Endodermal cell (in vitro differentiated cells): ENCODE measurements around the gene PDE4D. TPM values are rescaled to one million over a fixed set of nuclear protein-coding genes. Genes with fewer than 3 reads are reported as not detected.

Source experiments
- DNase-seq: peaks from one replicate; pipeline ENCODE4 v3.0.0-alpha.2; 2017
- H3K27ac ChIP-seq: 2 replicates; pipeline ENCODE4 v1.5.1; 2013; ENCODE audit warnings: mild to moderate bottlenecking, low read depth, low read length, moderate library complexity
- H3K27me3 ChIP-seq: 2 replicates; pipeline ENCODE4 v1.6.1; 2013; ENCODE audit warnings: mild to moderate bottlenecking, low read length, moderate library complexity; ENCODE audit not compliant: insufficient read depth, control insufficient read depth, poor library complexity, severe bottlenecking
- H3K36me3 ChIP-seq: 2 replicates; pipeline ENCODE4 v1.7.0; 2013; ENCODE audit warnings: mild to moderate bottlenecking, low read length, moderate library complexity; ENCODE audit not compliant: control insufficient read depth, insufficient read depth
- H3K4me1 ChIP-seq: one replicate; pipeline ENCODE4 v1.7.0; 2013; ENCODE audit warnings: low read length; ENCODE audit not compliant: control insufficient read depth, insufficient read depth
- H3K4me3 ChIP-seq: 2 replicates; pipeline ENCODE4 v1.5.1; 2013; ENCODE audit warnings: mild to moderate bottlenecking, low read length, moderate library complexity
- H3K9ac ChIP-seq: 2 replicates; pipeline ENCODE4 v1.6.1; 2013; ENCODE audit warnings: mild to moderate bottlenecking, low read length, moderate library complexity; ENCODE audit not compliant: poor library complexity, severe bottlenecking; ENCODE audit errors: extremely low read depth
- H3K9me3 ChIP-seq: 2 replicates; pipeline ENCODE4 v1.6.1; 2013; ENCODE audit warnings: mild to moderate bottlenecking, low read length, moderate library complexity; ENCODE audit not compliant: control insufficient read depth
- H3K27ac Mint-ChIP-seq: 2 replicates; pipeline ENCODE4 v1.8.0; 2020; ENCODE audit warnings: mixed read lengths
- H3K27me3 Mint-ChIP-seq: 2 replicates; pipeline ENCODE4 v1.8.0; 2021; ENCODE audit warnings: mild to moderate bottlenecking, mixed read lengths; ENCODE audit not compliant: insufficient read depth
- H3K36me3 Mint-ChIP-seq: 2 replicates; pipeline ENCODE4 v1.8.0; 2020; ENCODE audit warnings: low read depth, mixed read lengths
- H3K4me1 Mint-ChIP-seq: 2 replicates; pipeline ENCODE4 v1.8.0; 2020; ENCODE audit warnings: mixed read lengths
- H3K4me3 Mint-ChIP-seq: 2 replicates; pipeline ENCODE4 v1.8.0; 2020; ENCODE audit warnings: mild to moderate bottlenecking, moderate library complexity, mixed read lengths
- H3K9me3 Mint-ChIP-seq: 2 replicates; pipeline ENCODE4 v1.8.0; 2020; ENCODE audit warnings: mild to moderate bottlenecking, mixed read lengths
- WGBS, 2 experiments: methylation state at CpG; one replicate each; pipeline versions ENCODE4 v1.1.5 to v1.1.7; 2013; ENCODE audit warnings: missing lambda C conversion rate in 2 of 2, mixed read lengths in 1 of 2; ENCODE audit not compliant: insufficient coverage in 1 of 2, insufficient read length in 1 of 2; 5-methylcytosine and 5-hydroxymethylcytosine counted together
- total RNA-seq, 2 donors: library from RNA; stranded (reverse); fragmentation: NEBNext Ultra II Directional in 1 of 2; extraction: Animal tissue kit (Norgen Biotek cat#: 25700) in 1 of 2; gene quantifications; 2 replicates in 1 of 2; 3 replicates in 1 of 2; pipeline ENCODE4 v1.2.1, GENCODE V29; 2021
- TF ChIP-seq, protein P1 (sequence below): fragments of 200-600 bp; sonication (generic); conservative IDR thresholded peaks from 2 replicates; pipeline ENCODE4 v1.5.0; 2021; ENCODE audit warnings: antibody characterized with exemption, mild to moderate bottlenecking

The PDE4D gene
- total RNA-seq, 2 donors from 2014 or later: 9.2 to 11.4 TPM

- Mint-ChIP-seq H3K27ac (peak overlapping the region; percentile 25), H3K36me3 (no peaks in the 10 kb centered on the region), H3K4me3 (no peak overlapping the region), H3K9me3 (no peaks in the 10 kb centered on the region), H3K27me3 (no peaks in the 10 kb centered on the region), H3K4me1 (peaks cover 7% of the 10 kb centered on the region)
- no peak for DNase-seq
- 85% methylated on average over 5 of the region's 5 CpGs; no CpG with 5 or more reads in 1 of the 2 experiments for WGBS, 2 experiments
- Histone ChIP-seq H3K9me3 (no peaks in the 10 kb centered on the region), H3K4me3 (no peak overlapping the region), H3K9ac (no peak overlapping the region), H3K36me3 (no peaks in the 10 kb centered on the region), H3K4me1 (peaks cover 7% of the 10 kb centered on the region), H3K27ac (no peak overlapping the region), H3K27me3 (no peaks in the 10 kb centered on the region)
- TF ChIP-seq, protein P1, sequence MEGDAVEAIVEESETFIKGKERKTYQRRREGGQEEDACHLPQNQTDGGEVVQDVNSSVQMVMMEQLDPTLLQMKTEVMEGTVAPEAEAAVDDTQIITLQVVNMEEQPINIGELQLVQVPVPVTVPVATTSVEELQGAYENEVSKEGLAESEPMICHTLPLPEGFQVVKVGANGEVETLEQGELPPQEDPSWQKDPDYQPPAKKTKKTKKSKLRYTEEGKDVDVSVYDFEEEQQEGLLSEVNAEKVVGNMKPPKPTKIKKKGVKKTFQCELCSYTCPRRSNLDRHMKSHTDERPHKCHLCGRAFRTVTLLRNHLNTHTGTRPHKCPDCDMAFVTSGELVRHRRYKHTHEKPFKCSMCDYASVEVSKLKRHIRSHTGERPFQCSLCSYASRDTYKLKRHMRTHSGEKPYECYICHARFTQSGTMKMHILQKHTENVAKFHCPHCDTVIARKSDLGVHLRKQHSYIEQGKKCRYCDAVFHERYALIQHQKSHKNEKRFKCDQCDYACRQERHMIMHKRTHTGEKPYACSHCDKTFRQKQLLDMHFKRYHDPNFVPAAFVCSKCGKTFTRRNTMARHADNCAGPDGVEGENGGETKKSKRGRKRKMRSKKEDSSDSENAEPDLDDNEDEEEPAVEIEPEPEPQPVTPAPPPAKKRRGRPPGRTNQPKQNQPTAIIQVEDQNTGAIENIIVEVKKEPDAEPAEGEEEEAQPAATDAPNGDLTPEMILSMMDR: no peak
Measured at GRCh38 chr5:59296317-59297264, 596.9 kb downstream of the PDE4D start.

- H3K9me3 Mint-ChIP-seq: no peaks in the 10 kb centered on the region
- DNase-seq: no peak
- H3K4me3 Mint-ChIP-seq: no peak overlapping the region
- Histone ChIP-seq H3K4me3 (no peak overlapping the region), H3K9me3 (no peaks in the 10 kb centered on the region), H3K9ac (no peak overlapping the region), H3K27ac (no peak overlapping the region), H3K27me3 (no peaks in the 10 kb centered on the region), H3K4me1 (peaks cover 7% of the 10 kb centered on the region), H3K36me3 (no peaks in the 10 kb centered on the region)
- H3K27me3 Mint-ChIP-seq: peaks cover 6% of the 10 kb centered on the region
- TF ChIP-seq, protein P1: no peak
- H3K36me3 Mint-ChIP-seq: no peaks in the 10 kb centered on the region
- peaks cover 8% of the 10 kb centered on the region for H3K4me1 Mint-ChIP-seq
- WGBS, 2 experiments: 93 to 97% methylated on average over 4 of the region's 4 CpGs
- no peak overlapping the region for H3K27ac Mint-ChIP-seq
Measured at GRCh38 chr5:59293700-59294099, 599.8 kb downstream of the PDE4D start.

GRCh38 chr5:59291941-59292340 lies 601.6 kb downstream of the PDE4D start:
- Histone ChIP-seq H3K9ac (no peak overlapping the region), H3K4me1 (peaks cover 7% of the 10 kb centered on the region), H3K36me3 (no peaks in the 10 kb centered on the region), H3K27ac (no peak overlapping the region), H3K27me3 (no peaks in the 10 kb centered on the region), H3K9me3 (no peaks in the 10 kb centered on the region), H3K4me3 (no peak overlapping the region)
- H3K4me1 Mint-ChIP-seq: peaks cover 23% of the 10 kb centered on the region
- no peak overlapping the region for H3K27ac Mint-ChIP-seq
- no peaks in the 10 kb centered on the region for H3K9me3 Mint-ChIP-seq
- no peak overlapping the region for H3K4me3 Mint-ChIP-seq
- TF ChIP-seq, protein P1: no peak
- peaks cover 6% of the 10 kb centered on the region for H3K27me3 Mint-ChIP-seq
- no peak for DNase-seq
- H3K36me3 Mint-ChIP-seq: no peaks in the 10 kb centered on the region
